ENCODE data around the gene CASTOR1.

GRCh38 chr22:30313527-30314363 is 24.4 kb upstream of the CASTOR1 start:
- no peak for TF ChIP-seq GATA2 (IDR thresholded peaks at IDR 0.05; ENCODE audit: low read depth, low read length)
- no peak for TF ChIP-seq GATA3 (IDR thresholded peaks at IDR 0.05; ENCODE audit: low read depth, low read length)
